Measurements from ENCODE around the gene LENG8. TPM values are rescaled to one million over a fixed set of nuclear protein-coding genes. Genes with fewer than 3 reads are reported as not detected.
A peak's percentile ranks its signal among the peaks of the same experiment; 100 is the strongest.

LENG8 gene
- total RNA-seq, 1 experiment from 2014 or later, result 267 TPM

DNA sequence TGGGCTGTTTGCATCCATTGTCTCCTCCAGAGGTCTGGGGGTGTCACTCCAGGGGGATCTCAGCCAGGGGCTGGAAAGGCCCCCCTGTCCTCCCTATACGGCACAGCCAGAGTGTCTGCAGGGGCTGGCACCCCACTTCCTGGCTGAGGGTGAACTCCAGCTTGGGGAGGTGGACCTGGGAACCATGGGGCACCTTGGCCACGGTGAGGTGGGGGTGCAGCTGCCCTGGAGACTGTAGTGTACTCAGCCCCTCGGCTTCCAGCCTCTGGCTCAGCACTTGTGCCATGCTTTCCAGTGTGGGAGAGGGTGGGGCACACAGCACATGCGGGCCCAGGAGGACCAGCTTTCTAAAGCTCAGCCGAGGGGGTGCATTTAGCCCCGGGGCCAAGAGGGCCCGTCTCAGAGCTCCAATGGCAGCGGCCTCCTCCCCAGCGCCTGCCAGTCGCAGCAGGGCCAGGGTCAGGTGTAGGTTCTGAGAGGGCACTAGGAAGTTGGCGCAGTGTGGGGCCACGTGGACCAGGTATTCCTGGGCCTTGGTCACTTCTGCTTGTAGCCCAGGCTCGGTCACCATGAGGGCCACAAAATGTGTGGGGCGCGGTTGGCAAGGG, 13.2 kb downstream of the LENG8 start:
- DNase-seq, result peak; percentile 37
- peaks cover 77% of the 10 kb centered on the region for H3K36me3 Mint-ChIP-seq (ENCODE audit: insufficient read depth, unreplicated experiment)
- no peaks in the 10 kb centered on the region for H3K9me3 Mint-ChIP-seq (ENCODE audit: low read depth, unreplicated experiment)
- intact Hi-C loops (cut with micrococcal nuclease; ENCODE audit: unreplicated experiment), result loop anchor here (2.0 kb wide), 1 partner anchor 13 kb away; the partner anchor contains the start of gene LENG8
- TF ChIP-seq, protein P1, sequence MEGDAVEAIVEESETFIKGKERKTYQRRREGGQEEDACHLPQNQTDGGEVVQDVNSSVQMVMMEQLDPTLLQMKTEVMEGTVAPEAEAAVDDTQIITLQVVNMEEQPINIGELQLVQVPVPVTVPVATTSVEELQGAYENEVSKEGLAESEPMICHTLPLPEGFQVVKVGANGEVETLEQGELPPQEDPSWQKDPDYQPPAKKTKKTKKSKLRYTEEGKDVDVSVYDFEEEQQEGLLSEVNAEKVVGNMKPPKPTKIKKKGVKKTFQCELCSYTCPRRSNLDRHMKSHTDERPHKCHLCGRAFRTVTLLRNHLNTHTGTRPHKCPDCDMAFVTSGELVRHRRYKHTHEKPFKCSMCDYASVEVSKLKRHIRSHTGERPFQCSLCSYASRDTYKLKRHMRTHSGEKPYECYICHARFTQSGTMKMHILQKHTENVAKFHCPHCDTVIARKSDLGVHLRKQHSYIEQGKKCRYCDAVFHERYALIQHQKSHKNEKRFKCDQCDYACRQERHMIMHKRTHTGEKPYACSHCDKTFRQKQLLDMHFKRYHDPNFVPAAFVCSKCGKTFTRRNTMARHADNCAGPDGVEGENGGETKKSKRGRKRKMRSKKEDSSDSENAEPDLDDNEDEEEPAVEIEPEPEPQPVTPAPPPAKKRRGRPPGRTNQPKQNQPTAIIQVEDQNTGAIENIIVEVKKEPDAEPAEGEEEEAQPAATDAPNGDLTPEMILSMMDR (IDR thresholded peaks at IDR 0.05; ENCODE audit: unreplicated experiment), result no peak
- TSS peak; percentile 76 for BruUV-seq (replicated peaks)
- CTCF ChIA-PET, result interaction anchor here (0.8 to 1.9 kb wide), 3 partner anchors 14 to 63 kb away, joined by 3 to 14 read pairs (median 3); partner anchors contain the start of gene LENG8
- peaks cover 39% of the 10 kb centered on the region for H3K4me1 Mint-ChIP-seq (ENCODE audit: low read depth, unreplicated experiment)
- peak overlapping the region; percentile 72 for H3K4me3 Mint-ChIP-seq (ENCODE audit: low read depth, unreplicated experiment)
- H3K27me3 Mint-ChIP-seq (ENCODE audit: unreplicated experiment), result no peaks in the 10 kb centered on the region
- H3K27ac Mint-ChIP-seq (ENCODE audit: unreplicated experiment), result peak overlapping the region; percentile 99

DNA sequence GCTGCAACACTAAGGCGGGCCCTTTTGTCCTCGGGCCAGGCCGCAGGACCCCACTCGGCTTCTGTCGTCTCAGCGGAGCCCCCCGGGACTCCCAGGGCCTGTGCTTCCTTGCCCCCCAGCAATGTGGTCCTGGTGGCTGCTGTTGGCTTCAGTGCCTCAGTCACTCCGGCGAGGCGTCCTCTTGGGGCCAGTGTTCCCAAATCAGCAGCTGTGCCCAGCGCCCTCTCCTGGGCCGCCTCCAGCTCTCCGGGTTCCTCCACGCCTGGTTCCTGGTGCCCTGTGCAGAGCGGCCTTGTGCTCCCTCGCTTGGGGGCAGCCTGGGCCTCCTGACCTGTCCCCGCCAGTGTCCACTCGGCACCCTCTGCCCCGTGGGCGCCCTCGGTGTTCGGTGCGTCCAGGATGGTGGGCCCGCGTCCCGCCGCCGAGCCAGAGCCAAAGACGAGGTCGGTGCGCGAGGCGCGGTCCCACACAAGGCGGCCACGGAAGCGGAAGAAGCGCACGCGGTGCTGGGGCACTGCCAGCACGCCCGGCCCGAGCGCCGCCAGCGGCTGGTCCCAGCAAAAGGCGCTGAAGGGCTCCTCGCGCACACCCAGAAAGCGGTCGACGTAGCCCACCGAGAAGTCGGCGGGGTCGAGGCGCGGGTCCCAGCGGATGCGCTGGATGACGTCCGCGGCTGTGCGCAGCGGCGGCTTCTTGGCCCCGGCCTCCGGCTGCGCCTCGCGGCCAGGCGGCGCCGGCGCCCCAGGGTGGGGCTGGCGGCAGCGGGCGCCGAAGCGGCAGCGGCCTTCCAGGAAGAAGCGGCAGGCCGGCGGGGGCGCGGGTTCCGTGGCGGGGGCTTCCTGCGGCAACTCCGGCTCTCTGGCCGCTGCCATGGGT, 13.9 kb downstream of the LENG8 start:
- Mint-ChIP-seq H3K9me3 (ENCODE audit: low read depth, unreplicated experiment) (no peaks in the 10 kb centered on the region), H3K27ac (ENCODE audit: unreplicated experiment) (peak overlapping the region; percentile 99), H3K4me3 (ENCODE audit: low read depth, unreplicated experiment) (peak overlapping the region; percentile 72), H3K36me3 (ENCODE audit: insufficient read depth, unreplicated experiment) (peaks cover 70% of the 10 kb centered on the region), H3K4me1 (ENCODE audit: low read depth, unreplicated experiment) (peaks cover 39% of the 10 kb centered on the region), H3K27me3 (ENCODE audit: unreplicated experiment) (no peaks in the 10 kb centered on the region)
- intact Hi-C loops (cut with micrococcal nuclease; ENCODE audit: unreplicated experiment), result loop anchor here (2.0 kb wide), 1 partner anchor 14 kb away; the partner anchor contains the start of gene LENG8
- TF ChIP-seq, protein P1 (IDR thresholded peaks at IDR 0.05; ENCODE audit: unreplicated experiment), result peak; percentile 46
- CTCF ChIA-PET, result interaction anchor here (0.6 to 1.9 kb wide), 8 partner anchors 12 to 64 kb away, joined by 3 to 14 read pairs (median 4); partner anchors contain the start of gene LENG8
- DNase-seq, result peak; percentile 78
- no TSS peak for BruUV-seq (replicated peaks)

DNA sequence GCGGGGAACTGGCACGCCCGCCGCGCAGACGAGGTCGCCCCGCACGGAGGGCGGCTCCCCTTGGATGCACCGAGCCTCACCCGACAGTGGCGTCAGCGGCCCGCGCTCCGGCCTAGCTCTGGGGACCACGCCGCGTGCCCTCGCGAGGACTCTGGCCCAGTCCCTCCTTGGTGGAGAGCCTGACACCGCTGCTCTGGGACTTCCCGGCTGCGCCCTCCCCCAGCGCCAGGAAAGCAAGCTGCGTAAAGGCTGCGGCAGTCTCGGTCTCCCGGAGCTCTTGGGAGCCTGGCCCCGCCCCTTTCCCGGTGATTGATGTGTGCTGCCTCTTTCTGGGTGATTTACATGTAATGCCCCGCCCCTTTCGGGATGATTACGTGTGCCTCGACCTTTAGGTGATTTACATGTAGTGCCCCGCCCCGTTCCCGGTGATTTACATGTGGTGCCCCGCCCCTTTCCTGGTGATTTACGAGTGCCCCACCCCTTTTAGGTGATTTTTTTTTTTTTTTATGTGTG, 14.6 kb downstream of the LENG8 start, which contains the start of gene LENG9:
LENG9 (minus strand) TSS at position 248 of the 513 bp plus-strand sequence. CDS start 252 bp downstream, outside the sequence.
- peaks cover 63% of the 10 kb centered on the region for H3K36me3 Mint-ChIP-seq (ENCODE audit: insufficient read depth, unreplicated experiment)
- peaks cover 37% of the 10 kb centered on the region for H3K4me1 Mint-ChIP-seq (ENCODE audit: low read depth, unreplicated experiment)
- no TSS peak for BruUV-seq (replicated peaks)
- H3K27me3 Mint-ChIP-seq (ENCODE audit: unreplicated experiment), result no peaks in the 10 kb centered on the region
- H3K27ac Mint-ChIP-seq (ENCODE audit: unreplicated experiment), result peak within 1 kb of the TSS; percentile 99
- intact Hi-C loops (cut with micrococcal nuclease; ENCODE audit: unreplicated experiment), result loop anchor here (2.0 kb wide), 1 partner anchor 15 kb away; the partner anchor contains the start of gene LENG8
- CTCF ChIA-PET, result interaction anchor here (0.6 to 1.9 kb wide), 7 partner anchors 13 to 55 kb away, joined by 3 to 14 read pairs (median 5); partner anchors contain the start of gene LENG8
- peak; percentile 99 for DNase-seq
- no peaks in the 10 kb centered on the region for H3K9me3 Mint-ChIP-seq (ENCODE audit: low read depth, unreplicated experiment)
- TF ChIP-seq, protein P1 (IDR thresholded peaks at IDR 0.05; ENCODE audit: unreplicated experiment), result no peak
- H3K4me3 Mint-ChIP-seq (ENCODE audit: low read depth, unreplicated experiment), result peak within 1 kb of the TSS; percentile 72

DNA sequence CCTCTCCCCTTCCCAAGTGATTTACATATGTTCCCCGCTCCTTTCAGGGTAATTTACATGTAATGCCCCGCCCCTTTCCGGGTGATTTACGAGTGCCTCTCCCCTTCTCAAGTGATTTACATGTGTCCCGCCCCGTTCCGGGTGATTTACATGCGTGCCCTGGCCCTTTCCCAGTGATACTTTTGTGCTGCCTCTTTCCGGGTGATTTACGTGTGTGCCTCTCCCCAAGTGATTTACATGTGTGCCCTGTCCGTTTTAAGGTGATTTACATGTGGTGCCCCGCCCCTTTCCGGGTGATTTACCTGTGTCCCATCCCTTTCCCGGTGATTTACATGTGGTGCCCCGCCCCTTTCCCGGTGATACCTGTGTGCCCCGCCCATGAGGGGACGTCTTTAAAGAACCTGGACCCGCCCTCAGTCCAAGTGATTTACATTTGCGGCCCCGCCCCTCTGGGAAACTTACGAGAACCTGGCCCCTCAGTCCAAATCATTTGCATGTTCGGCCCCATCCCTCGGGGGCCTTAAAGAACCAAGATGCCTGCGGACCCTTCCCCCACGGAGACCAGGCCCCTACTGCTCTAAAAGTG, 15.1 kb downstream of the LENG8 start:
- H3K4me1 Mint-ChIP-seq (ENCODE audit: low read depth, unreplicated experiment), result peaks cover 37% of the 10 kb centered on the region
- intact Hi-C loops (cut with micrococcal nuclease; ENCODE audit: unreplicated experiment), result no loop called here
- no peaks in the 10 kb centered on the region for H3K9me3 Mint-ChIP-seq (ENCODE audit: low read depth, unreplicated experiment)
- no peaks in the 10 kb centered on the region for H3K27me3 Mint-ChIP-seq (ENCODE audit: unreplicated experiment)
- peak overlapping the region; percentile 99 for H3K27ac Mint-ChIP-seq (ENCODE audit: unreplicated experiment)
- H3K36me3 Mint-ChIP-seq (ENCODE audit: insufficient read depth, unreplicated experiment), result peaks cover 57% of the 10 kb centered on the region
- CTCF ChIA-PET, result interaction anchor here (0.7 to 1.9 kb wide), 6 partner anchors 13 to 55 kb away, joined by 3 to 14 read pairs (median 5); partner anchors contain the start of gene LENG8
- DNase-seq, result peak; percentile 99
- TF ChIP-seq, protein P1 (IDR thresholded peaks at IDR 0.05; ENCODE audit: unreplicated experiment), result no peak
- no TSS peak for BruUV-seq (replicated peaks)
- peak overlapping the region; percentile 72 for H3K4me3 Mint-ChIP-seq (ENCODE audit: low read depth, unreplicated experiment)

All from Calu3 (cell line).